GM18867 (cell line): ENCODE measurements around the gene CHD5.

Experiments used
- ATAC-seq: cut with Tn5 transposase; IDR thresholded peaks from one replicate; pipeline ENCODE4 v1.9.1; 2021; ENCODE audit warnings: mild to moderate bottlenecking, moderate library complexity; ENCODE audit not compliant: unreplicated experiment

Gene CHD5

GRCh38 chr1:6134741-6135510 lies 45.2 kb downstream of the CHD5 start:
- ATAC-seq, result no peak

GRCh38 chr1:6134206-6134605 lies 45.9 kb downstream of the CHD5 start:
- ATAC-seq, result no peak

- ATAC-seq, result no peak
These were observed 46.8 kb downstream of the CHD5 start for GRCh38 chr1:6133146-6133895.

GRCh38 chr1:6131561-6131960 lies 48.6 kb downstream of the CHD5 start:
- no peak for ATAC-seq

- ATAC-seq, result no peak
These were observed 49.5 kb downstream of the CHD5 start for GRCh38 chr1:6130596-6130995.

- ATAC-seq, result no peak
These were observed 50.1 kb downstream of the CHD5 start for GRCh38 chr1:6130036-6130435.

GRCh38 chr1:6129313-6129712 lies 50.8 kb downstream of the CHD5 start:
- no peak for ATAC-seq

- ATAC-seq, result no peak
These were observed 51.6 kb downstream of the CHD5 start for GRCh38 chr1:6128276-6129081.

GRCh38 chr1:6127587-6128163 lies 52.4 kb downstream of the CHD5 start:
- no peak for ATAC-seq

- no peak for ATAC-seq
These were observed 53.5 kb downstream of the CHD5 start for GRCh38 chr1:6126521-6127067.

- no peak for ATAC-seq
These were observed 54.1 kb downstream of the CHD5 start for GRCh38 chr1:6126028-6126427.

GRCh38 chr1:6125366-6125765 lies 54.8 kb downstream of the CHD5 start:
- no peak for ATAC-seq

- ATAC-seq, result no peak
These were observed 55.3 kb downstream of the CHD5 start for GRCh38 chr1:6124746-6125365.

GRCh38 chr1:6124341-6124740 lies 55.8 kb downstream of the CHD5 start:
- no peak for ATAC-seq

GRCh38 chr1:6123816-6124215 lies 56.3 kb downstream of the CHD5 start:
- no peak for ATAC-seq

GRCh38 chr1:6123083-6123482 lies 57.0 kb downstream of the CHD5 start:
- ATAC-seq, result no peak

GRCh38 chr1:6121651-6122370 lies 58.3 kb downstream of the CHD5 start:
- ATAC-seq, result no peak

- ATAC-seq, result no peak
These were observed 59.1 kb downstream of the CHD5 start for GRCh38 chr1:6121021-6121421.

- no peak for ATAC-seq
These were observed 61.7 kb downstream of the CHD5 start for GRCh38 chr1:6118415-6118814.

- no peak for ATAC-seq
These were observed 62.5 kb downstream of the CHD5 start for GRCh38 chr1:6117624-6118023.
